Neural crest cell (in vitro differentiated cells): ENCODE results near the gene GGN. TPM values are rescaled to one million over a fixed set of nuclear protein-coding genes. Genes with fewer than 3 reads are reported as not detected.

Source experiments
- DNase-seq: peaks from one replicate; pipeline ENCODE4 v3.0.0; 2021; ENCODE audit warnings: low read depth, mixed read lengths, low spot score
- H3K27ac Mint-ChIP-seq: one replicate; pipeline ENCODE4 v1.8.0; 2021; ENCODE audit warnings: mild to moderate bottlenecking, mixed read lengths; ENCODE audit not compliant: unreplicated experiment
- H3K27me3 Mint-ChIP-seq: 2 replicates; pipeline ENCODE4 v1.8.0; 2021; ENCODE audit warnings: low read depth, mild to moderate bottlenecking, mixed read lengths
- H3K36me3 Mint-ChIP-seq: 2 replicates; pipeline ENCODE4 v1.8.0; 2021; ENCODE audit warnings: low read depth, mild to moderate bottlenecking, mixed read lengths
- H3K4me1 Mint-ChIP-seq: 2 replicates; pipeline ENCODE4 v1.8.0; 2021; ENCODE audit warnings: mixed read lengths
- H3K4me3 Mint-ChIP-seq: one replicate; pipeline ENCODE4 v1.8.0; 2021; ENCODE audit warnings: mild to moderate bottlenecking, mixed read lengths
- H3K9me3 Mint-ChIP-seq: 2 replicates; pipeline ENCODE4 v1.8.0; 2021; ENCODE audit warnings: mixed read lengths
- CTCF ChIP-seq: fragments of 200-600 bp; sonication (generic); conservative IDR thresholded peaks from 2 replicates; pipeline ENCODE4 v1.5.0; 2021; ENCODE audit warnings: antibody characterized with exemption, mild to moderate bottlenecking
- long read RNA-seq: library from polyadenylated mRNA; unstranded; transcript quantifications from one replicate; pipeline ENCODE4 v2.0.0, GENCODE V29; 2020
- total RNA-seq: library from RNA; stranded (reverse); gene quantifications from 2 replicates; pipeline ENCODE4 v1.2.1, GENCODE V29; 2021

Gene GGN, protein sequence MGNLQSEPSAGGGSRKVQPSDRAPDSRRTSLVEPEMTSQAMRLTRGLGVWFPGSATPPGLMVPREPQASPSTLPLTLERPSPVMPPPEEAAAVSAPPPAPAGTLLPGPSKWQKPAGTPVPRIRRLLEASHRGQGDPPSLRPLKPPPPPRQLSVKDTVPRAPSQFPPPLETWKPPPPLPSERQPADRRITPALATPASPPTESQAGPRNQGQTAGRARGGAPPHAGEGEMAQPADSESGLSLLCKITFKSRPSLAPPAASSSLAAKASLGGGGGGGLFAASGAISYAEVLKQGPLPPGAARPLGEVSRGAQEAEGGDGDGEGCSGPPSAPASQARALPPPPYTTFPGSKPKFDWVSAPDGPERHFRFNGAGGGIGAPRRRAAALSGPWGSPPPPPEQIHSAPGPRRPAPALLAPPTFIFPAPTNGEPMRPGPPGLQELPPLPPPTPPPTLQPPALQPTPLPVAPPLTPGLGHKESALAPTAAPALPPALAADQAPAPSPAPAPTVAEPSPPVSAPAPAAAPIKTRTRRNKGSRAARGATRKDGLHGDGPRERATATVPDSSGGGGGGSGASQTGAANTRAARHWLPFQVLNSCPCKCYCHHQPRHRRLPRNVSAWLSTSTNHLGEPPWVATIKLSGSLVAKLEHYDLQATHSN
- total RNA-seq, result 1.4 and 2.2 TPM in 2 replicates
- long read RNA-seq, result 0 reads

DNA sequence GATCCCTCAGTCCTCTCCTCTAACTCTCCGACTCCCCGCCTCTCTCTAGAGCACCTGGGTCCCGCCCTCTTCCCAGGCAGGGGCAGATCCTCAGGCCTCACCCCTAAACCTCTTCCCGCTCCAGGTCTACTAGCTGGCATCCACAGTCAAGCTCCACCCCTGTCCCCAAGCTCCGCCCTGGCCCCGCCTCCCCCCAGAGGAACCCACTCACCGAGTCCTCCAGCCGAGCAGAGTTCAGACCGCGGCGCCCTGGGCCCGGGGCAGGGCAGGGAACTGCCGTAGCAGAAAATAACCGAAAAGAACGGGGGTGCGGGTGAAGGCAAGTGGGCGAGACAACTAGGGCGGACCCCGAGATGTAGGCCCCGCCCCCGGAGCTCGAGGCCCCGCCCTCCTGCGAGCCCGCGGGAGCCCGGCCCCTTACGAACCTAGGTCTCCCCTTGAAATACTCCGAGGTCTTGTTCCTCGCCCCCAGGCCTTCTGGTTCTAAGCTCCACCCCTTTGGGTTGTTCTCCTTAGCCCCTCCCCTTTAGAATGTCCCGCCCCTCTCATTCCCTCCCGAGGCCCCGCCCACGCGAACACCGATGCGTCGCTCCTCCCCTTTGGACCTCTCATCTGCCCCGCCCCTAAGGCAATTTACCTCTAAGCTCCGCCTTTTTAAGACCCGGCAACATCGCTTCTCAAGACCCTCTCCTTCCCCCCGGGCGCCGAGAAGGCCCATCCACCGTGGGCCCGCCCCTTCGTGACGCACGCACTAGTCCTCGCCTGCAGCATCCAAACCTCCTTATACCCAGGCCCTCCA lies at the start of gene GGN:
GGN (minus strand) TSS at position 485 of the 799 bp plus-strand sequence. CDS start 773 bp downstream, outside the sequence.
- peaks cover 8% of the 10 kb centered on the region for H3K36me3 Mint-ChIP-seq
- TF ChIP-seq CTCF, result no peak
- H3K4me1 Mint-ChIP-seq, result peaks cover 32% of the 10 kb centered on the region
- H3K27me3 Mint-ChIP-seq, result peaks cover 4% of the 10 kb centered on the region
- H3K27ac Mint-ChIP-seq, result peak within 1 kb of the TSS; percentile 78
- H3K9me3 Mint-ChIP-seq, result no peaks in the 10 kb centered on the region
- DNase-seq, result peak; percentile 93
- H3K4me3 Mint-ChIP-seq, result peak within 1 kb of the TSS; percentile 96

- Mint-ChIP-seq H3K27ac (no peak overlapping the region), H3K27me3 (peaks cover 9% of the 10 kb centered on the region), H3K4me1 (peaks cover 17% of the 10 kb centered on the region), H3K9me3 (no peaks in the 10 kb centered on the region), H3K4me3 (no peak overlapping the region), H3K36me3 (no peaks in the 10 kb centered on the region)
- no peak for TF ChIP-seq CTCF
- no peak for DNase-seq
Observed at GRCh38 chr19:38437295-38437694, 49.5 kb upstream of the GGN start.

GRCh38 chr19:38434549-38435051 lies 46.8 kb upstream of the GGN start:
- Mint-ChIP-seq H3K36me3 (no peaks in the 10 kb centered on the region), H3K27ac (no peak overlapping the region), H3K4me3 (no peak overlapping the region), H3K27me3 (peaks cover 9% of the 10 kb centered on the region), H3K4me1 (peaks cover 13% of the 10 kb centered on the region), H3K9me3 (no peaks in the 10 kb centered on the region)
- TF ChIP-seq CTCF, result no peak
- DNase-seq, result peak; percentile 35

DNA sequence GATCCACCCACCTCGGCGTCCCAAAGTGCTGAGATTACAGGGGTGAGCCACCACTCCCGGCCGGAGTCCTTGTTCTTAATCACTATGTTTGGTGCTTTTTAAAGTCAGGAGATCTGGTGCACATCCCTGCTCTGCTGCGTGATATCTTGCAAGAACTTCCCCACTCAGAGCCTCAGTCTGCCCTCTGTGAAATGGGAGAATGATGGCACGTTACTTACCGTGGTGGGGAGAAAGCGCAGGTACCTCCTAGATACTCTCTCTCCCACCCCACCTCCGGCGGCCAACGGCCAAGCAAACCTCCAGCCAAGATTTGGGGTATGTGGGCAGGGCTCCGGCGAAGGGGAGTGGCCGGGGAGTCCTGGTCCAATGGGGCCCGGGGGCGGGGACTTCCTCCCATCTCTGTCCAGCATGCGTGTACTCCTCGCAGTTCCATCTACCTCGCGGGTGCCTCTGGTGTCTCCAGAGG lies 45.5 kb upstream of the GGN start, which contains the start of gene RYR1:
RYR1 (plus strand) TSS at position 424 of the 466 bp plus-strand sequence. CDS start 139 bp downstream, outside the sequence.
- Mint-ChIP-seq H3K27me3 (peaks cover 9% of the 10 kb centered on the region), H3K4me3 (no peak within 1 kb of the TSS), H3K9me3 (no peaks in the 10 kb centered on the region), H3K36me3 (no peaks in the 10 kb centered on the region), H3K4me1 (peaks cover 13% of the 10 kb centered on the region), H3K27ac (no peak within 1 kb of the TSS)
- no peak for TF ChIP-seq CTCF
- peak; percentile 56 for DNase-seq

GRCh38 chr19:38430931-38431330 lies 43.1 kb upstream of the GGN start:
- Mint-ChIP-seq H3K36me3 (no peaks in the 10 kb centered on the region), H3K4me3 (no peak overlapping the region), H3K27ac (no peak overlapping the region), H3K27me3 (peaks cover 9% of the 10 kb centered on the region), H3K9me3 (no peaks in the 10 kb centered on the region), H3K4me1 (peaks cover 17% of the 10 kb centered on the region)
- no peak for DNase-seq
- no peak for TF ChIP-seq CTCF
